Ishikawa (cell line): Measurements from ENCODE around the gene VAMP4.

Source experiments
- EGR1 ChIP-seq: IDR thresholded peaks from 2 replicates; pipeline ENCODE4 v1.6.1; 2012
- EP300 ChIP-seq: IDR thresholded peaks from 2 replicates; pipeline ENCODE4 v1.6.1; 2012; ENCODE audit warnings: borderline replicate concordance
- NFIC ChIP-seq: IDR thresholded peaks from 2 replicates; pipeline ENCODE4 v1.6.1; 2012
- RAD21 ChIP-seq: IDR thresholded peaks from 2 replicates; pipeline ENCODE4 v1.6.1; 2012; ENCODE audit warnings: low read depth
- YY1 ChIP-seq: IDR thresholded peaks from 2 replicates; pipeline ENCODE4 v1.6.1; 2012; ENCODE audit warnings: low read depth

- TF ChIP-seq RAD21: no peak
- TF ChIP-seq NFIC: no peak
- no peak for TF ChIP-seq EGR1
- TF ChIP-seq EP300: no peak
- no peak for TF ChIP-seq YY1
These were observed 21.9 kb upstream of the VAMP4 start for GRCh38 chr1:171763764-171764163.
